Mononuclear cell (primary cell): ENCODE measurements around the gene ANKRD60. TPM values are rescaled to one million over a fixed set of nuclear protein-coding genes. Genes with fewer than 3 reads are reported as not detected.

Source experiments
- H3K27me3 ChIP-seq: 2 replicates; pipeline ENCODE4 v1.6.0; 2011; ENCODE audit warnings: low read length, control low read depth; ENCODE audit not compliant: insufficient read depth
- H3K4me1 ChIP-seq: 2 replicates; pipeline ENCODE4 v1.5.1; 2011; ENCODE audit warnings: mild to moderate bottlenecking, low read length, control low read depth; ENCODE audit not compliant: insufficient read depth
- H3K4me3 ChIP-seq: 2 replicates; pipeline ENCODE4 v1.5.1; 2011; ENCODE audit warnings: mild to moderate bottlenecking, low read length, moderate library complexity
- H3K9me3 ChIP-seq: 2 replicates; pipeline ENCODE4 v1.5.1; 2011; ENCODE audit warnings: low read depth, mild to moderate bottlenecking, control low read depth, low read length
- total RNA-seq: library from RNA; depleted of rRNA; stranded (reverse); fragments of >200 nt; gene quantifications from one replicate; pipeline ENCODE4 v1.2.3, GENCODE V29; 2012

Gene ANKRD60
- total RNA-seq, 1 donor = not detected

GRCh38 chr20:58197185-58197469, 31.3 kb downstream of the ANKRD60 start:
- H3K4me1 ChIP-seq = no peaks in the 10 kb centered on the region
- no peaks in the 10 kb centered on the region for H3K9me3 ChIP-seq
- no peaks in the 10 kb centered on the region for H3K27me3 ChIP-seq
- H3K4me3 ChIP-seq = no peak overlapping the region

DNA sequence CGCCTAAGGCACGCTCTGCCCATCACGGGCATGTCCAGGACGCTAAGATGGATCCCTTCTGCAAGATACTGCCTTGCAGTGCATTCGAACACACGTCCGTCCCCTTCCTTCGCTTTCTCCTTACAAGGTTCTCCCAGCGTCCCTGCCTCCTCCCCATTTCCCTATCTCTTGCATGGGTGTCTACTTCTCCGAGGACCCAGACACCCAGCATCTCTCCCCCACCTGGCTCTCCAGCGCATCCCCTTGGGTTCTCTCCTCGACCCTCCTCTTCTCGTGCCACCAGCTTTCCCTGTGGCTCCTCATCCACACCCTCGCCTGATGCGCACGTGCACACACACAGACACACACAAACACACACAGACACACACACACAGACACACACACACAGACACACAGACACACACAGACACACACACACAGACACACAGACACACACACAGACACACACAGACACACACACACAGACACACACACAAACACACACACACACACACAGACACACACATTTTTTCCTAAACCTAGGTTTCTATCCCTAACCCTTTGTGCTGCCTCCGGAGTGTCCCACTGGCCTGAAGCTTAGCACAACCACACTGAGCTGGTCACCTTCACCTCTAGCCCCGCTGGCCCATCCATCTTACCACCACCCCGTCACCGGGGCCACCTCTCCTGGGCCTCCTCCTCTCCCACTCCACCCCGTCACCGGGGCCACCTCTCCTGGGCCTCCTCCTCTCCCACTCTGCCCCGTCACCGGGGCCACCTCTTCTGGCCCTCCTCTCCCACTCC, 31.9 kb downstream of the ANKRD60 start:
- Histone ChIP-seq H3K9me3 (no peaks in the 10 kb centered on the region), H3K27me3 (no peaks in the 10 kb centered on the region), H3K4me1 (no peaks in the 10 kb centered on the region), H3K4me3 (no peak overlapping the region)

- no peak overlapping the region for H3K4me3 ChIP-seq
- no peaks in the 10 kb centered on the region for H3K9me3 ChIP-seq
- H3K4me1 ChIP-seq = no peaks in the 10 kb centered on the region
- no peaks in the 10 kb centered on the region for H3K27me3 ChIP-seq
Measured at GRCh38 chr20:58195047-58195446, 33.4 kb downstream of the ANKRD60 start.

- H3K9me3 ChIP-seq = no peaks in the 10 kb centered on the region
- no peaks in the 10 kb centered on the region for H3K4me1 ChIP-seq
Measured at GRCh38 chr20:58194175-58194791, 34.2 kb downstream of the ANKRD60 start.

GRCh38 chr20:58192567-58192966, 35.9 kb downstream of the ANKRD60 start:
- Histone ChIP-seq H3K9me3 (no peaks in the 10 kb centered on the region), H3K4me1 (no peaks in the 10 kb centered on the region), H3K4me3 (no peak overlapping the region), H3K27me3 (no peaks in the 10 kb centered on the region)

More at GRCh38 chr20:58194175-58194791, 34.2 kb downstream of the ANKRD60 start:
- H3K4me3 ChIP-seq = no peak overlapping the region
- H3K27me3 ChIP-seq = no peaks in the 10 kb centered on the region

DNA sequence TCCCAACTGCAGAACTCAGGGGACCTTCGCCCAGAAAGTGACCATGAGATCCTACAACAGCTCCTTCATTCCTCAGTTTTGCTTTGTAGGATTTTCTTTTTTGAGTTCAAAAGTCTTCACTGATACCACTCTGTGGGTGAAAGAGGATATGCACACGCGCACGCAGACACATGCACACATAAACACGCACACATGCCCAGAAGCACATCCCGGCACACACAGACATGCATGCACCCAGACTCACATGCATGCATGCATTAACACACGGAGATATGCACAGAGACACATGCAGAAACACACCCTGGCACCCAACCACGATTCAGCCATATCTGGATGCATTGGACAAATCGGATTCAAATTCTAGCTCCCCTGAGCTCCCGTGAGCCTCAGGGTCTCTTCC, 36.4 kb downstream of the ANKRD60 start:
- H3K27me3 ChIP-seq = no peaks in the 10 kb centered on the region
- H3K4me1 ChIP-seq = no peaks in the 10 kb centered on the region
- no peaks in the 10 kb centered on the region for H3K9me3 ChIP-seq
- no peak overlapping the region for H3K4me3 ChIP-seq

DNA sequence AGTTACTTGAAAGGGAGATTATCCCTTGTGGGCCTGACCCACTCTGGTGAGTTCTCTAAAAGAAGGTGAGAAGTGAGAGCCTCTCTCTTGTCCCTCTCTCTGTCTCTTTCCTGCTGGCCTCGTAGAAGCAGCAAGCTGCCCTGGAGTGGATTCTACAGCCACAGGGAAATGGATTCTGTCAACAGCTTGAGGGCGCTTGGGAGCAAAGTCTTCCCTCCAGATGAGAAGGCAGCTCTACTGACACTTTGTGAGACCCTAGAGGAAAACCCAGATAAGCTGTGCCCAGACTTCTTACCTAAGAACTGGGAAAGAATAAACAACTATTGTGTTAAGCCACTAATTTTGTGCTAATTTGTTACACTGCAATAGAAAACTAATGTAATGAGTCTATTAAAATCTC, 39.9 kb downstream of the ANKRD60 start:
- no peak overlapping the region for H3K4me3 ChIP-seq
- H3K9me3 ChIP-seq = no peaks in the 10 kb centered on the region
- H3K4me1 ChIP-seq = no peaks in the 10 kb centered on the region
- no peaks in the 10 kb centered on the region for H3K27me3 ChIP-seq

- no peaks in the 10 kb centered on the region for H3K4me1 ChIP-seq
- H3K27me3 ChIP-seq = peaks cover 7% of the 10 kb centered on the region
- no peak overlapping the region for H3K4me3 ChIP-seq
- H3K9me3 ChIP-seq = no peaks in the 10 kb centered on the region
Measured at GRCh38 chr20:58184984-58185383, 43.5 kb downstream of the ANKRD60 start.

DNA sequence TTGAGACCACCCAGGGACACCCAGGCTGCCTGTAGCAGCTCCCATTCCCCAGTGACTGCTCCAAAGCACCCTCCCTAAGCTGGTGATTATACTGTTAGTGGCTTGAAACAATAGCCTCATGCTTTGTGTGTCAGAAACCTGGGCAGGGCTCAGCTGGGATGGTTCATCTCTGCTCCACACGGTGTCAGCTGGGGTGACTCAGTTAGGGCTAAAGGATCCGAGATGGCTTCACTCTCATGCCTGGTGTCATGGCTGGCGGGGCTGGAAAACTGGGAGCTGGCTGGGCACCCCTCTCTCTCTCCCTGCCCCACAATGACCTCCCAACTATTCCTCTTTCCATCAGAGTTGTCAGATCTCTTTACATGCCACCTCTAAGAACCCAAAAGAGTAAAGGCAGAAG, 44.4 kb downstream of the ANKRD60 start:
- peaks cover 9% of the 10 kb centered on the region for H3K4me1 ChIP-seq
- H3K4me3 ChIP-seq = no peak overlapping the region
- no peaks in the 10 kb centered on the region for H3K9me3 ChIP-seq
- peaks cover 10% of the 10 kb centered on the region for H3K27me3 ChIP-seq

DNA sequence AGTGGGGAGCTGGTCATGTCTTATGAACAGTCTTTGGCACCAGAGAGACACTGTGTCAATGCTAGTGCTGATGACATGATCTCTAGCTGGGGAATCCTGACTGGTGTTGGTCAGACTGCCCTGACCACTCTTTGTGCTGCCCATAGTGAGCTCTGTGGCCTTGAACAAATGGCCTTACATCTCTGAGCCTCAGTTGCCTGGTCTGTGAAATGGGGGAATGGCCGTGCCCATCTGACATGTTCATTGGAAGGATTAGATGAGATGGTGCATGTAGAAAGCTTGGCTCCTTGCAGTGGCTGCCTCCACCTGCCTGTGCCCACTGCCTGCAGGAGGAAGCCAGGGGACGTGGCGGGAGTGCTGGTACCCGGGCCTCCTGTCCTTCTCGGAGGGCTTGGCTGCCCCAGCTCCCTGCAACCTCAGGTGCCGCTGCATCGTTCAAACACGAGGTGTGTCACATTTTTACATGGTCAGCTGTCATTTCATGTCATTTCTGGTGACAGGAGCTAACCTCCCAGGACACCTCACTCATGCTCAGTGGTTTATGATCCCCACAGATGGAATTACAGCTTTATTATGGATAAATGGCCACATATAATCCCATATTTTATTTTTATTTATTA, 45.8 kb downstream of the ANKRD60 start:
- Histone ChIP-seq H3K4me1 (peaks cover 9% of the 10 kb centered on the region), H3K9me3 (no peaks in the 10 kb centered on the region), H3K27me3 (peaks cover 10% of the 10 kb centered on the region), H3K4me3 (no peak overlapping the region)

- Histone ChIP-seq H3K4me3 (no peak overlapping the region), H3K27me3 (peaks cover 10% of the 10 kb centered on the region), H3K9me3 (no peaks in the 10 kb centered on the region), H3K4me1 (peaks cover 9% of the 10 kb centered on the region)
Measured at GRCh38 chr20:58179432-58180099, 48.9 kb downstream of the ANKRD60 start.

GRCh38 chr20:58179083-58179431, 49.4 kb downstream of the ANKRD60 start:
- peaks cover 9% of the 10 kb centered on the region for H3K4me1 ChIP-seq
- no peaks in the 10 kb centered on the region for H3K9me3 ChIP-seq
- H3K4me3 ChIP-seq = no peak overlapping the region
- peaks cover 10% of the 10 kb centered on the region for H3K27me3 ChIP-seq

GRCh38 chr20:58177799-58178198, 50.7 kb downstream of the ANKRD60 start:
- H3K9me3 ChIP-seq = no peaks in the 10 kb centered on the region
- H3K27me3 ChIP-seq = peaks cover 10% of the 10 kb centered on the region
- H3K4me1 ChIP-seq = peaks cover 9% of the 10 kb centered on the region
- no peak overlapping the region for H3K4me3 ChIP-seq

- H3K4me1 ChIP-seq = peaks cover 9% of the 10 kb centered on the region
- H3K9me3 ChIP-seq = no peaks in the 10 kb centered on the region
- H3K27me3 ChIP-seq = peaks cover 6% of the 10 kb centered on the region
- H3K4me3 ChIP-seq = no peak overlapping the region
Measured at GRCh38 chr20:58175836-58176235, 52.6 kb downstream of the ANKRD60 start.

- Histone ChIP-seq H3K9me3 (no peaks in the 10 kb centered on the region), H3K4me1 (peaks cover 9% of the 10 kb centered on the region), H3K4me3 (no peak overlapping the region), H3K27me3 (peaks cover 6% of the 10 kb centered on the region)
Measured at GRCh38 chr20:58175425-58175824, 53.0 kb downstream of the ANKRD60 start.
